Measurements from ENCODE around the gene HSPA12B.

Gene HSPA12B

DNA sequence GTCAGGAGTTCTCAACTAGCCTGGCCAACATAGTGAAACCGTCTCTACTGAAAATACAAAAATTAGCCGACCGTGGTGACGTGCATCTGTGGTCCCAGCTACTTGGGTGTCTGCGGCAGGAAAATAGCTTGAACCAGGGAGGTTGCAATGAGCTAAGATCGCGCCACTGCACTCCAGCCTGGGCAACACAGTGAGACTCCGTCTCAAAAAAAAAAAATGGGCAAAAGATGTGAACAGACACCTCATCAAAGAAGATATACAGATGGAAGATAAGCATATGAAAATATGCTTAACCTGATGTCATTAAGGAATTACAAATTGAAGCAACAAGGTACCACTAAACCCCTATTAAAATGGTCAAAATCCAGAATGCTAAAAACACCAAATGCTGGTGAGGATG, 9.2 kb upstream of the HSPA12B start:
- TF ChIP-seq, protein P1, sequence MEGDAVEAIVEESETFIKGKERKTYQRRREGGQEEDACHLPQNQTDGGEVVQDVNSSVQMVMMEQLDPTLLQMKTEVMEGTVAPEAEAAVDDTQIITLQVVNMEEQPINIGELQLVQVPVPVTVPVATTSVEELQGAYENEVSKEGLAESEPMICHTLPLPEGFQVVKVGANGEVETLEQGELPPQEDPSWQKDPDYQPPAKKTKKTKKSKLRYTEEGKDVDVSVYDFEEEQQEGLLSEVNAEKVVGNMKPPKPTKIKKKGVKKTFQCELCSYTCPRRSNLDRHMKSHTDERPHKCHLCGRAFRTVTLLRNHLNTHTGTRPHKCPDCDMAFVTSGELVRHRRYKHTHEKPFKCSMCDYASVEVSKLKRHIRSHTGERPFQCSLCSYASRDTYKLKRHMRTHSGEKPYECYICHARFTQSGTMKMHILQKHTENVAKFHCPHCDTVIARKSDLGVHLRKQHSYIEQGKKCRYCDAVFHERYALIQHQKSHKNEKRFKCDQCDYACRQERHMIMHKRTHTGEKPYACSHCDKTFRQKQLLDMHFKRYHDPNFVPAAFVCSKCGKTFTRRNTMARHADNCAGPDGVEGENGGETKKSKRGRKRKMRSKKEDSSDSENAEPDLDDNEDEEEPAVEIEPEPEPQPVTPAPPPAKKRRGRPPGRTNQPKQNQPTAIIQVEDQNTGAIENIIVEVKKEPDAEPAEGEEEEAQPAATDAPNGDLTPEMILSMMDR (conservative IDR thresholded peaks at IDR 0.05), result no peak
- no peak overlapping the region for H3K27ac ChIP-seq

DNA sequence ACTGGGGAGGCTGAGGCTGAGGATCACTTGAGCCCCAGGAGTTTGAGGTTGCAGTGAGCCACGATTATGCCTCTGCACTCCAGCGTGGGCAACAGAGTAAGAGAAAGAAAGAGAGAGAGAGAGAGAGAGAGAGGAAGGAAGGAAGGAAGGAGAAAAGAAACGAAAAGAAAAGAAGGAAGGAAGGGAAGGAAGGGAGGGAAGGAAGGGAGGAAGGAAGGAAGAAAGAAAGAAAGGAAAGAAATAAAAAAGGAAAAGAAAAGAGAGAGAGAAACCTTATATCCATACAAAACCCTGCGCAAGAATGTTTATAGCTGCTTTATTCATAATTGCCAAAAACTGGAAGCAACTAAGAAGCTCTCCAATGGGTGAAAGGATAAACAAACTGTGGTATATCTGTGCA, 8.1 kb upstream of the HSPA12B start:
- H3K27ac ChIP-seq, result no peak overlapping the region
- TF ChIP-seq, protein P1 (conservative IDR thresholded peaks at IDR 0.05), result no peak

DNA sequence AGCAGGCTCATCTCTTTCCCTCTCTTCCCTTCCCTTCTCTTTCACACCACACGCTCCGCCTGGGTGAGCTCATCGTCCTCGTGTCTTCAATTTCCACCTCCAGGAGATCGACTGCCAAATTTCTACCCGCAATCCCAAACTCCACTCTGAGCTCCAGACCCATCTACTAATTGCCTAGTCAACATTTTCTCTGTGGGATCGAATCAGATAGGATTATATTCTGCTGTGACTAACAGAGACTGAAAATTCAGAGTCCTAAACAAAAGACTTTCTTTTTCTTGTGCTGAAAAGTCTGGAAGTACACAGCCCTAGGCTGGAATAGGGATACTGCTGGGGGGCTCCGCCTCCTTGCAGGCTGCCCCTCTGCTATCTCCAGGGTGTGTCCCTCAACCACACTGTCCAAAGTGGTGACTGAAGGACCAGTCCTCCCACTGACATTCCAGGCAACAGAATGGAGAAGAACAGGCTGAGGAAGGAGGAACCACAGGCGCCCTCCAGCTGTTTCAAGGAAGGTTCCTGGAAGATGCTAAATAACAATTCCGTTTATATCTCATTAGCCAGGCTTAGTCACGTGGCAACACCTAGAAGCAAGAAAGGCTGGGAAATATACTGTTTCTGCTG, 5.0 kb upstream of the HSPA12B start:
- no peak overlapping the region for H3K27ac ChIP-seq
- TF ChIP-seq, protein P1 (conservative IDR thresholded peaks at IDR 0.05), result no peak

DNA sequence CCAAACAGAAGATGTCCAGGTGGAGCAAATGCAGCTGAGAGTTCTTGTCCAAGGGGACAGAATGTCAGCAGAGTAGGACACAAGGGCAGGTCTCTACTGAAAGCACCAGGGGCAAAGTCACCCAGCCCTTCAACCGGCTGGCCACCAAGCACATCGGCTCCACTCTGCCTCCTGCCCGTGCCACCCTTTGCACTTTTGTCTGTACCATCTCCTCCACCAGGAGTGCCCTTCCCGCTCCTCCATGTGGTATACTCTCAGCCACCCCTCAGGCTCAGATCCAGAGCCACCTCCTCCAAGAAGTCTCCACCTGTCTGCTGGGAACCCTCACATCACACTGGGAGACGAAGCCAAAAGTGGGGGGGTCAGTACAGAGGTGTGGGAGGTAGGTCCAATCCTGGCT, 4.1 kb upstream of the HSPA12B start:
- no peak overlapping the region for H3K27ac ChIP-seq
- TF ChIP-seq, protein P1 (conservative IDR thresholded peaks at IDR 0.05), result no peak

DNA sequence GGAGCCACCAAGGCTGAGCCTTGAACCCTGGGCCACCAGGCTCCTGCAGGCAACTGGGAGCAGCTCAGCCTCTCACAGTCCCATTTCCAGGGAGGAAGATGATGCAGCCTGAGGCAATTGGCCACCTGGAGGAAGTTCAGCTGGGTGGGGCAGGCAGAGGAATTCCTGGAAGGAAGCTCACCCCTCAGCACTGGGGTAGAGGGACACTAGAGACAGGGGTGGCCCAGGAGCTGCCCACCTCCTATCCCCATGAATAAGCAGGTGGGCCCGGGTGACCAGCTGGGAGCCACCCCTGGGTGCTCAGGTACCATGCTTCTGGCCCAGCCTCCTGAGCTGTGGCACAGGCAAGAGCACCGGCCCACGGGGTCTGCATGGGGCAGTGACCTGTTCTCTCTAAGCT, 3.6 kb upstream of the HSPA12B start:
- TF ChIP-seq, protein P1 (conservative IDR thresholded peaks at IDR 0.05), result no peak
- H3K27ac ChIP-seq, result no peak overlapping the region

DNA sequence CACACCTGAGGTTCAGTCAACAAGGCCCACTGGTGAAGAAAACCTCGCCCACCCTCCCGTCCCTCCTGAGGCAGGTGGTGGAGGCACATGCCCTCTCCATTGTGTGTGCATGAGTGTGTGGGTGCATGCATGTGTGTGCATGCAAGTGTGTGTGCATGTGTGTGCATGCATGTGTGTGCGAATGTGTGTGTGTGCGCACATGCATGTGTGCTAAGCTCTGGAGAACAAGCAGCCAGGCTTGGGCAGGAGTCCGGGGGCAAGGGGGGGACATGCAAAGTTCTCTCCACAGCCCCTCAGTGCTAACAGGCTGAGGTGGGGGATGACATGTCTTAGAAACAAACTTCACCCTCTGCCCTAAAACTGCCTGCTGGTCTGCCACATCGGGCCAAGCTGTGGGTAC, 3.1 kb upstream of the HSPA12B start:
- TF ChIP-seq, protein P1 (conservative IDR thresholded peaks at IDR 0.05), result no peak
- no peak overlapping the region for H3K27ac ChIP-seq

DNA sequence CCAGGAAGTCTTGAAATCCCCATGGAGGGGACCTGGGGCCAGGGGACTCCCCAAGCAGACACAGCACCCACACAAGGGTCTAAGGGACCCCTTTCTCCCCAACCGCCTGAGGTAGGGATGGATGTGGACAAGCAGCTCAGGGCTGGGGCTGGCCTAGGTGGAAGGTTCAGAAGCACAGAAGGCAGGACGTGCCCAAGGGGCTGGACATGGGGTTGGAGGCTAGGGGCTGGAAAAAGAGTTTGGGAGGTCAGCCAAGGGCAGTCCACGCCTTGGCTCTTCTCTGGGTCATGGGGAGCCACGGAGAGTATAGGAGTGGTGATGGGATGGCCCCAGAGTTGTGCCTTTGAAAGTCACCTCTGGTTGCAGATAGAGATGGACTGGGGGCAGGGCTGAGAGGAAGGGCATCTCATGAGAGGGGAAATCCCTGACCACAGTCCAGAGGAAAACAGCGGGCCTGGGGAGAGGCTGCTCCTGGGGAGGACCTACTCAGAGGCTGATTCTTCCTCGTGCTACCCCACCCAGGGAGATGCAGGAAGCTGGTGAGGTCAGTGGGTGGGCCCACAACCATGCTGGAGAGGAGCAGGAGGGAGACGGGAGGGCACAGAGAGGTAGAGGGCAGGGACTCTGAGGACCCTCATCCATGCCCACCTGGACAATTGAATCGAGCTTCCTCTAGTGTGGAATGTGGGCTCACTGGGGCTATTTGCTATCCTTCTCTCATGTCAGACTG, 2.5 kb upstream of the HSPA12B start:
- TF ChIP-seq, protein P1 (conservative IDR thresholded peaks at IDR 0.05), result no peak

More for the DNA sequence above, 2.5 kb upstream of the HSPA12B start:
- no peak overlapping the region for H3K27ac ChIP-seq

Data from VCaP (cell line).